Prostate gland (tissue), 2 donors: Measurements from ENCODE around the gene TLE2.

Experiments used
- CTCF ChIP-seq, 4 experiments: fragments of 200-600 bp in 2 of 4; fragments of 450-650 bp in 2 of 4; sonication (generic) in 2 of 4; IDR thresholded peaks; 1 replicate in 3 of 4; 2 replicates in 1 of 4; pipeline ENCODE4 v1.5.1; 2016 to 2019; ENCODE audit warnings: antibody characterized with exemption in 4 of 4, mild to moderate bottlenecking in 2 of 4, moderate library complexity in 2 of 4
- POLR2A ChIP-seq: fragments of 450-650 bp; IDR thresholded peaks from one replicate; pipeline ENCODE4 v1.6.1; 2016; ENCODE audit warnings: antibody characterized with exemption, mild to moderate bottlenecking

- TF ChIP-seq POLR2A = no peak
- TF ChIP-seq CTCF (IDR thresholded peaks at IDR 0.05) = no peak
These were observed 38.5 kb upstream of the TLE2 start for GRCh38 chr19:3067563-3067962.
